GM18502 (cell line): ENCODE data around the gene CAGE1.
A peak's percentile ranks its signal among the peaks of the same experiment; 100 is the strongest.

ENCODE experiments used
- ATAC-seq: cut with Tn5 transposase; IDR thresholded peaks from one replicate; pipeline ENCODE4 v1.9.1; 2021; ENCODE audit warnings: mild to moderate bottlenecking; ENCODE audit not compliant: unreplicated experiment, poor library complexity

The CAGE1 gene

GRCh38 chr6:7389451-7390225, at the start of gene CAGE1, which contains the start of gene RIOK1:
Gene CAGE1 (minus strand): TSS chr6:7389742. CDS start chr6:7387173, 2,569 bp downstream.
Gene RIOK1 (plus strand): TSS chr6:7389808. CDS start chr6:7390003, 195 bp downstream.
- ATAC-seq: peak; percentile 98

GRCh38 chr6:7439228-7439627, 49.7 kb upstream of the CAGE1 start:
- ATAC-seq: no peak

DNA sequence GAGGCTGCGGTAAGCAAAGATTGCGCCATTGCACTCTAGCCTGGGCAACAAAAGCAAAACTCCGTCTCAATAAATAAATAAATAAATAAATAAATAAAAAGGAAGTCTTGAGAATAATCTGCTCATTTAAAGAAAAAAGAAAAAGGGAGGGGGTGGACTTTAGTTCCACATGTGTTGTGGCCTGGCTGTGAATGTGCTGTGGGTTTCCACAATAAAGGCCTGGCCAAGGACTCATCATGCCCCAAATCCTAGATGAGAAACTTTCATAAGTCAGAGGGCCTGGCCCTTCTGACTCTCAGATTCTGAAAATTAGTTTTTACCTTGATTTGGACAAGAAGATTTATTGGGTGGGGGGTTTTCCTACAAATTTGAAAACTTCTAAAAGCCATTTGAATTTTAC, 48.5 kb upstream of the CAGE1 start:
- no peak for ATAC-seq

DNA sequence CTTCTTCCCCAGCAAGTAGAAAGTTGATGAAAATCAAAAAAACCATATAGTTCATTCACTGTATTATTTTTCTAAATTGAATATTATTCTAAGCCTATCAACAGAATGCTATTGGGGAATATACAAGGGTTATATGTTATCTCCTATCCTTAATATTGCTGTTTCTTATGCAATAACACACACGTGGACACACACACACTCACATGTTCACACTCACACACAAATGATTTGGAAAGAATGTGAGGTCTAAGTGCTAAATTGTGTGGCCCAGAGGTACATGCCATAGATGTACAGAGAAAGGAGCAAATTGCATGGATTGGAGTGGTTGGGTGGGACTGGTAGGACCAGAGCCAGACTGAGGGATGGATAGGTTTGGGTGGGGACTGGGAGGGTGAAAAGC, 45.1 kb upstream of the CAGE1 start:
- ATAC-seq: no peak

- ATAC-seq: no peak
These were observed 43.6 kb upstream of the CAGE1 start for GRCh38 chr6:7433121-7433617.

DNA sequence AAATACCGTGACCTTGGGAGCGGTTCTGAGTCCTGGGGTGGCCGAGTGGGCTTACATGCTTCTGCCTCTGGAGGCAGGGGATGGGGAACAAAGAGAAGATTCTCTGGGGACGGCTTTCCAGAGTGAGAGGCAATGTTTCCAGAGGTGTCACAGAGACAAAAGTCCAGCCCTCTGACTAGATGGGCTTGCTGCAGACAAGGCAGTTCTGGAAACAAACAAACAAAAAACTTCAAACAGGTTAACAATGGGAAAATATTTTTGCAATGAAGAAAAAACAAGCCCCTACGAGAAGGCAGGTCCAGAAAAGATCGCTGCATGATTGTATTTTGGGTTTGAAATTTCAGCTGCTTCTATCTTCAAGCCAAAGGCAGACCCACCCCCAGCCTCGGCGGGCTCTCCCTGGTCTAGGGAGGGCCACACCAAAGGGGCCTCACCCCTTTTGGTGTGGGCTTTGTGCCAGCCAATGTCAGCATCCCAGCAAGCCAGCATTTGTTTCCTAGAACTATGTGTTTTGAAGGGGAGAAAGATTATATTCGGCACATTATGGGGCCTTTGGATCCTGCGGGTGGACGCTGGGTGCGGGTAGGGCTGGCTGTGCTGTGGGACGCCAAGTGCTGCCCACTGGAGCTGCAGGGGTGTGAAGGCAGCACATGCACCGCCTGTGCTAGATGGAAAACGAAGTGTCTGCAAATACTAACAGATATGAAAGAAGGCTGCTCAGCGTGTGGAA, 43.0 kb upstream of the CAGE1 start:
- no peak for ATAC-seq

DNA sequence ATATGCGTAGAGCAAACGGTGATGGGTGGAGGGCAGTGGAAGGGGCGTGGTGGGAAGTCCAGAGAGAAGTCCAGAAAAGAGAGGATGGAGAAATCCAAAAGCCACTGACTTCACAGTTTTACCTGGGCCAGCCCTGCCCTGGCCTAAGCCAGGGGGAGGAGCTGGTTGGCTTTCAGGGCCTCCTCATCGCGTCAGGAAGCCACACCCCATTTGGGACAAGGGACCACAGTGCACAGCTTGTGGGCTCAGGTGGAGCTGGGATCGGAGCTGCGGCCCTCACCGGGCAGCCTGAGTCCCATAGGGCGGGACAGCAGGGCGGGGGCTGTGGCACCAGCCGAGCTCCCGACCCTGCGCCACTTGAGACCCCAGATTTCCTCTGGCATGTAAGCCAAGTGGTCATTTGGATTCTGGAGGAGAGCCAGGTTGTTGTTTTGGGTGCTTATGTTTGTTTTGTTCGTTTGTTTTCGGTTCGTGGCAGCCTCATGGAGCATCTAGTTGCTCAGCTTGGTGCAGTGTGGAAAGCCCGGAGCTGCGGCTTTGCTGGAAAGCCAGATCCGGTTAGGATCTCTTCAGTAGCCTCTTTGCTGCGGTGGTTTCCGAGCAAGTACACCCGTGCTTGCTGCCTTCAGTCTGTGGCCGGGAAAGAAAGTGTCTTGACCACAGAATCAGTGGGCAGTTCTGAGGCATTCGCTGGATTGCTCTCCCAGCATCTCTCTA, 42.3 kb upstream of the CAGE1 start:
- no peak for ATAC-seq

DNA sequence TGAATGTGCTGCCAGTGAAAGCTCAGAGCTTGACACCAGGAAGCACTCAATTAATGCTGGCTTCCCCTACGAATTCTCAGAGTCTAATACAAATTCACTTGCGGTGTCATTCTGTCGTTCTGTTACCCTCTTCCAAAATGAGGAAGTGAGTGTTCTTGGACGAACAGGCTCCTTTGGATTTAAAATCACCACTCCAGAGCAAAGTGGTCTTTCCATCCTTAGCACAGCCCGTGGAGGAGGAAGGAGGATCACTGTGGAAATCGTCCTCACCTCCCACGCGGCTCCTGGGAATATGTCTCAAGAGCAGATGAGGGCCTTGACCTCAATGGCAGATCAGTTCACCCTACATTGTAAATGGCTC, 41.8 kb upstream of the CAGE1 start:
- no peak for ATAC-seq

DNA sequence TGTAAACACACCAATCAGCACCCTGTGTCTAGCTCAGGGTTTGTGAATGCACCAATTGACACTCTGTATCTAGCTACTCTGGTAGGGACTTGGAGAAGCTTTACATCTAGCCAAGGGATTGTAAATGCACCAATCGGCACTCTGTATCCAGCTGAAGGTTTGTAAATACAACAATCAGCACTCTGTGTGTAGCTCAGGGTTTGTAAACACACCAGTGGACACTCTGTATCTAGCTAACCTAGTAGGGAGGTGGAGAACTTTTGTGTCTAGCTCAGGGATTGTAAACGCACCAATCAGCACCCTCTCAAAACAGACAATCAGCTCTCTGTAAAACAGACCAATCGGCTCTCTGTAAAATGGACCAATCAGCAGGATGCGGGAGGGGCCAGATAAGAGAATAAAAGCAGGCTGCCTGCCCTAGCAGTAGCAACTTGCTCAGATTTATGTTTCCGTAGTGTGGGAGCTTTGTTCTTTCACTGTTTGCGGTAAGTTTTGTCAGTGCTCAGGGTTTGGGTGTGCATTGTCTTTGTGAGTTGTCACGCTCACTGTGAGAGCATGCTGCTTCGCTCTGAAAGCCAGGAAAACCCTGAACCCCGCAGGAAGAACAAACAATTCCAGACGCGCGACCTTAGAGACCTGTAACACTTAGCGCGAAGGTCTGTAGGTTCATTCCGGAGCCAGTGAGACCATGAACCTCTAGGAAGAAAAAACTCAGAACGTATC, 37.1 kb upstream of the CAGE1 start:
- ATAC-seq: no peak

DNA sequence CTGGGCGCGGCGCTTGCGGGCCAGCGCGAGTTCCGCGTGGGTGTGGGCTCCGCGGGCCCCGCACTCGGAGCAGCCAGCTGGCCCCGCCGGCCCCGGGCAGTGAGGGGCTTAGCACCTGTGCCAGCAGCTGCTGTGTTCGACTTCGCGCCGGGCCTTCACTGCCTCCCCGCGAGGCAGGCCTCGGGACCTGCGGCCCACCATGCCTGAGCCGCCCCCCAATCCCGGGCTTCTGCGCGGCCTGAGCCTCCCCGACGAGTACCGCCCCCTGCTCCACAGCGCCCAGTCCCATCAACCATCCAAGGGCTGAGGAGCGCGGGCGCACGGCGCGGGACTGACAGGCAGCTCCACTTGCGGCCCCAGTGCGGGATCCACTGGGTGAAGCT, 36.3 kb upstream of the CAGE1 start:
- no peak for ATAC-seq

GRCh38 chr6:7424967-7425807, 35.6 kb upstream of the CAGE1 start:
- no peak for ATAC-seq

DNA sequence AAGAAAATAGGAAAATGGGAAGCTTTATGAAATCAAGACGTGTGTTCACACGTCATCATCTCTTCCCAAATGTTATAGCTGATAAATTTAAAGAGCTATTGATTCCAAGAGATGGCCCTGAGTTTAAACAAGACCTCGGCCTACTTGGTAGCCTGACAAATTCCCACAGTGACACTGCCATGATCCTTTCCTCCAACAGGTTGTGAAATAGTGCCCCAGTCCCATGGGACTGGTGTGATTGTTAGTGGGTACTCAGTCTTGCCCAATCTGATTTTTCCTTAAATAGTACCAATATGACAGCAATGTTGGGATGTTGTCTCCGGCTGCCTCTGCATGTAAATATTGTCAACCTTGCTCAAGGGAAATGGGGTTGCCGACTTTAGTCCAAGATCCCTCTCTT, 34.5 kb upstream of the CAGE1 start:
- ATAC-seq: no peak

GRCh38 chr6:7421066-7421465, 31.5 kb upstream of the CAGE1 start:
- ATAC-seq: no peak

DNA sequence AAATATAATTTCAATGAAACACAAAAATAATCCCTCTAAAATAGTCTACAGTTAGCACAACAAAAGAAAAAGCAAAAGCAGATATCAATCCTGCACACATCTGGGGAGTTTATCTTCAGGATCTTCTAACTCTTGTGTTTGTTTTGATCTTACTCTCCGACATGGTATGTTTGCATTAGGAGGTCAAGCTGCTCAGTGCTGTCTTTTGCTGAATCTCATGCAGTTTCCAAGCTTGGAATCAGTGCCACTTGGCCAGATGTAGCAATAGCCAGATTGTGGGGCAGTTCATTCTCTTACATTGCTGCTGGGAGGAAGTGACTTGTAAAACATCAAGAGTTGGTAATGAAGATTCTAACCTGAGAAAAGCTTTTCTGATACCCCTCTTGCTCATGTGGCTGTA, 29.5 kb upstream of the CAGE1 start:
- no peak for ATAC-seq

- no peak for ATAC-seq
These were observed 28.8 kb upstream of the CAGE1 start for GRCh38 chr6:7418238-7418905.

- ATAC-seq: no peak
These were observed 28.1 kb upstream of the CAGE1 start for GRCh38 chr6:7417684-7418083.

- no peak for ATAC-seq
These were observed 25.3 kb upstream of the CAGE1 start for GRCh38 chr6:7414811-7415210.

- ATAC-seq: no peak
These were observed 23.7 kb upstream of the CAGE1 start for GRCh38 chr6:7413151-7413823.
